Stimulated activated CD4-positive, alpha-beta T cell treated with anti-CD3 and anti-CD28 coated beads, Interleukin-1b, Interleukin-23, amount 100 ng/mL, for 48 hours (primary cell): ENCODE measurements around the gene ZNF664.

Source experiments
- DNase-seq: peaks from one replicate; pipeline ENCODE4 v3.0.0-alpha.2; 2020

ZNF664 gene

GRCh38 chr12:123991372-123991951 is 18.4 kb downstream of the ZNF664 start:
- DNase-seq = no peak

GRCh38 chr12:123992118-123992825 is 19.3 kb downstream of the ZNF664 start:
- DNase-seq = no peak

GRCh38 chr12:123995023-123995748 is 22.2 kb downstream of the ZNF664 start:
- peak; percentile 39 for DNase-seq

- DNase-seq = no peak
These were observed 23.6 kb downstream of the ZNF664 start for GRCh38 chr12:123996581-123996980.

- DNase-seq = no peak
These were observed 24.2 kb downstream of the ZNF664 start for GRCh38 chr12:123997033-123997822.

GRCh38 chr12:123997908-123998307 is 24.9 kb downstream of the ZNF664 start:
- DNase-seq = no peak

- DNase-seq = no peak
These were observed 25.5 kb downstream of the ZNF664 start for GRCh38 chr12:123998344-123998990.

- no peak for DNase-seq
These were observed 26.0 kb downstream of the ZNF664 start for GRCh38 chr12:123998991-123999359.

GRCh38 chr12:124000111-124000510 is 27.1 kb downstream of the ZNF664 start:
- DNase-seq = no peak

GRCh38 chr12:124001343-124001742 is 28.3 kb downstream of the ZNF664 start:
- DNase-seq = no peak

GRCh38 chr12:124002021-124002644 is 29.1 kb downstream of the ZNF664 start:
- no peak for DNase-seq

- no peak for DNase-seq
These were observed 29.6 kb downstream of the ZNF664 start for GRCh38 chr12:124002654-124003053.

GRCh38 chr12:124004233-124004875 is 31.3 kb downstream of the ZNF664 start:
- DNase-seq = no peak

- DNase-seq = peak; percentile 27
These were observed 33.2 kb downstream of the ZNF664 start for GRCh38 chr12:124006085-124006845.

- no peak for DNase-seq
These were observed 34.1 kb downstream of the ZNF664 start for GRCh38 chr12:124006846-124007713.

GRCh38 chr12:124007826-124008570 is 35.0 kb downstream of the ZNF664 start:
- no peak for DNase-seq

GRCh38 chr12:124008595-124008994 is 35.6 kb downstream of the ZNF664 start:
- no peak for DNase-seq

- DNase-seq = no peak
These were observed 36.8 kb downstream of the ZNF664 start for GRCh38 chr12:124009781-124010180.

GRCh38 chr12:124010687-124011086 is 37.7 kb downstream of the ZNF664 start:
- DNase-seq = no peak
